HEK293 (cell line): ENCODE measurements around the gene PRX.

ENCODE experiments used
- HOXC10 ChIP-seq: sonication (generic); formaldehyde crosslinking; IDR thresholded peaks from 2 replicates; pipeline ENCODE4 v1.8.1; 2023; ENCODE audit warnings: mild to moderate bottlenecking, missing genetic modification reagents
- KLF7 ChIP-seq: fragments of 450-650 bp; formaldehyde crosslinking; IDR thresholded peaks from 2 replicates; pipeline ENCODE4 v1.5.1; 2016; ENCODE audit warnings: missing biosample characterization, missing genetic modification characterization, borderline replicate concordance
- RBAK ChIP-seq: fragments of 450-650 bp; formaldehyde crosslinking; IDR thresholded peaks from 2 replicates; pipeline ENCODE4 v1.5.1; 2016; ENCODE audit warnings: missing biosample characterization, missing genetic modification characterization
- SP3 ChIP-seq: fragments of 450-650 bp; formaldehyde crosslinking; IDR thresholded peaks from 2 replicates; pipeline ENCODE4 v1.5.1; 2016; ENCODE audit warnings: missing biosample characterization, missing genetic modification characterization
- YY1 ChIP-seq: fragments of 450-650 bp; formaldehyde crosslinking; IDR thresholded peaks from 2 replicates; pipeline ENCODE4 v1.5.1; 2018; ENCODE audit warnings: missing biosample characterization, missing genetic modification characterization
- YY2 ChIP-seq: fragments of 450-650 bp; formaldehyde crosslinking; IDR thresholded peaks from 2 replicates; pipeline ENCODE4 v1.5.1; 2016; ENCODE audit warnings: missing biosample characterization, missing genetic modification characterization
- ZNF132 ChIP-seq: fragments of 450-650 bp; formaldehyde crosslinking; IDR thresholded peaks from 2 replicates; pipeline ENCODE4 v1.5.1; 2017; ENCODE audit warnings: missing biosample characterization, missing genetic modification characterization, borderline replicate concordance
- ZNF146 ChIP-seq: fragments of 450-650 bp; formaldehyde crosslinking; IDR thresholded peaks from 2 replicates; pipeline ENCODE4 v1.5.1; 2016; ENCODE audit warnings: missing biosample characterization, missing genetic modification characterization
- ZNF248 ChIP-seq: fragments of 450-650 bp; formaldehyde crosslinking; IDR thresholded peaks from 2 replicates; pipeline ENCODE4 v1.5.1; 2017; ENCODE audit warnings: missing biosample characterization, missing genetic modification characterization
- ZNF324 ChIP-seq: fragments of 450-650 bp; formaldehyde crosslinking; IDR thresholded peaks from 2 replicates; pipeline ENCODE4 v1.5.1; 2016; ENCODE audit warnings: missing biosample characterization, missing genetic modification characterization
- ZNF501 ChIP-seq: fragments of 450-650 bp; formaldehyde crosslinking; IDR thresholded peaks from 2 replicates; pipeline ENCODE4 v1.5.1; 2016; ENCODE audit warnings: missing biosample characterization, missing genetic modification characterization
- ZNF514 ChIP-seq: fragments of 450-650 bp; formaldehyde crosslinking; IDR thresholded peaks from 2 replicates; pipeline ENCODE4 v1.5.1; 2016; ENCODE audit warnings: missing biosample characterization, missing genetic modification characterization
- ZNF544 ChIP-seq: fragments of 450-650 bp; formaldehyde crosslinking; IDR thresholded peaks from 2 replicates; pipeline ENCODE4 v1.5.0; 2017; ENCODE audit warnings: missing biosample characterization, missing genetic modification characterization
- ZNF549 ChIP-seq: fragments of 450-650 bp; IDR thresholded peaks from 2 replicates; pipeline ENCODE4 v1.5.1; 2018; ENCODE audit warnings: missing biosample characterization, missing genetic modification characterization, mild to moderate bottlenecking, inconsistent platforms, moderate library complexity
- ZNF610 ChIP-seq: fragments of 450-650 bp; formaldehyde crosslinking; IDR thresholded peaks from 2 replicates; pipeline ENCODE4 v1.5.1; 2016; ENCODE audit warnings: missing biosample characterization, missing genetic modification characterization, borderline replicate concordance
- ZNF629 ChIP-seq: fragments of 450-650 bp; formaldehyde crosslinking; IDR thresholded peaks from 2 replicates; pipeline ENCODE4 v1.5.1; 2017; ENCODE audit warnings: missing biosample characterization, missing genetic modification characterization
- ZNF677 ChIP-seq: fragments of 450-650 bp; IDR thresholded peaks from 2 replicates; pipeline ENCODE4 v1.5.0; 2018; ENCODE audit warnings: missing biosample characterization, mild to moderate bottlenecking, missing genetic modification characterization, moderate library complexity
- ZNF777 ChIP-seq: fragments of 450-650 bp; formaldehyde crosslinking; IDR thresholded peaks from 2 replicates; pipeline ENCODE4 v1.5.1; 2017; ENCODE audit warnings: missing biosample characterization, missing genetic modification characterization, borderline replicate concordance
- ZSCAN16 ChIP-seq: fragments of 450-650 bp; formaldehyde crosslinking; IDR thresholded peaks from 2 replicates; pipeline ENCODE4 v1.5.1; 2016; ENCODE audit warnings: missing biosample characterization, missing genetic modification characterization
- TF ChIP-seq, protein P1 (sequence below): fragments of 450-650 bp; formaldehyde crosslinking; IDR thresholded peaks from 2 replicates; pipeline ENCODE4 v1.5.1; 2016; ENCODE audit warnings: missing biosample characterization, missing genetic modification characterization
- TF ChIP-seq, protein P2 (sequence below): fragments of 450-650 bp; formaldehyde crosslinking; IDR thresholded peaks from 2 replicates; pipeline ENCODE4 v1.5.1; 2016; ENCODE audit warnings: missing biosample characterization, missing genetic modification characterization
- TF ChIP-seq, protein P3 (sequence below): fragments of 450-650 bp; formaldehyde crosslinking; IDR thresholded peaks from 2 replicates; pipeline ENCODE4 v1.5.1; 2017; ENCODE audit warnings: missing biosample characterization, missing genetic modification characterization
- TF ChIP-seq, protein P4 (sequence below): fragments of 450-650 bp; formaldehyde crosslinking; conservative IDR thresholded peaks from 2 replicates; pipeline ENCODE4 v1.5.1; 2016; ENCODE audit warnings: low read depth, missing biosample characterization, missing genetic modification characterization
- TF ChIP-seq, protein P5 (sequence below): fragments of 450-650 bp; formaldehyde crosslinking; IDR thresholded peaks from 2 replicates; pipeline ENCODE4 v1.5.1; 2016; ENCODE audit warnings: missing biosample characterization, missing genetic modification characterization
- TF ChIP-seq, protein P6 (sequence below): fragments of 450-650 bp; formaldehyde crosslinking; IDR thresholded peaks from 2 replicates; pipeline ENCODE4 v1.5.1; 2016; ENCODE audit warnings: missing biosample characterization, missing genetic modification characterization

The PRX gene

DNA sequence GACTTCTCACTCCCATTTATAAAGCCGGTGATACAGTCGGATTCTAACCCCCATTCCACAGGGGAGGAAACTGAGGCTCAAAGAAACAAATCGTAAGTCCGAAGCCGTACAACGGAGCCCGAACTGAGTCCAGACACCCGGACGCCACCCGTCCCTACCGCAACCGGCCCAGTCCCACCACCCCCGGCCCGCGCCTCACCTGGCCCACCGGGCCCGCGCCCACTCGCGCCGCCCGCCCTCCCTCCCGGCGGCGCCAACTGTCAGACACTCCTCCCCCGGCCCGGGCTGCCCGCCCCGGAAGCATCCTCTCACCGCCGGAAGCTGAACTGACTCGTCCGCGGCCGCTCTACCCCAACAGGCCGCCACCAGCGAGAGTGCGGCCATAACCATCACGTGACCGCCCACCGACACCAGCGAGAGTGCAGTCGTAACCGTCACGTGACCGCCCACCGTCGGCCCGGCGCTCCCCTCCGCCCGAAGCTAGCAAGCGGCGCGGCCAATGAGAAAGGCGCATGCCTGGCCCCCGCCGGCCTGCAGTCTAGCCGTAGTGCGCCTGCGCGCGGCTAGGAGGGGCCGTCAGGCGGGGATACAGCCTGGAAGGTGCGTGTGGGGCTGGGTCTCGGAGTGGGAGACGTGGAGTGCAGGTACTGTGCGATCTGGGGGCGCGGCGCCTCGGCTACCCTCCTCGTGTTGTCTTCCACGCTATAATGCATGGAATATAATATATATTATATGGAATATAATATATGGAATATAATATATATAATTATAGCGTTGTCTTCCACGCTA, 64.9 kb downstream of the PRX start, which contains the start of the genes C19orf47 and PLD3 (continued):
- no peak for TF ChIP-seq ZNF248
- TF ChIP-seq ZNF146 (tag by site-specific recombination) = peak; percentile 49
- peak; percentile 86 for TF ChIP-seq ZSCAN16
- TF ChIP-seq YY1 (tag by site-specific recombination) = peak; percentile 97; the same call in 1 of the 2 replicates
- TF ChIP-seq, protein P1, sequence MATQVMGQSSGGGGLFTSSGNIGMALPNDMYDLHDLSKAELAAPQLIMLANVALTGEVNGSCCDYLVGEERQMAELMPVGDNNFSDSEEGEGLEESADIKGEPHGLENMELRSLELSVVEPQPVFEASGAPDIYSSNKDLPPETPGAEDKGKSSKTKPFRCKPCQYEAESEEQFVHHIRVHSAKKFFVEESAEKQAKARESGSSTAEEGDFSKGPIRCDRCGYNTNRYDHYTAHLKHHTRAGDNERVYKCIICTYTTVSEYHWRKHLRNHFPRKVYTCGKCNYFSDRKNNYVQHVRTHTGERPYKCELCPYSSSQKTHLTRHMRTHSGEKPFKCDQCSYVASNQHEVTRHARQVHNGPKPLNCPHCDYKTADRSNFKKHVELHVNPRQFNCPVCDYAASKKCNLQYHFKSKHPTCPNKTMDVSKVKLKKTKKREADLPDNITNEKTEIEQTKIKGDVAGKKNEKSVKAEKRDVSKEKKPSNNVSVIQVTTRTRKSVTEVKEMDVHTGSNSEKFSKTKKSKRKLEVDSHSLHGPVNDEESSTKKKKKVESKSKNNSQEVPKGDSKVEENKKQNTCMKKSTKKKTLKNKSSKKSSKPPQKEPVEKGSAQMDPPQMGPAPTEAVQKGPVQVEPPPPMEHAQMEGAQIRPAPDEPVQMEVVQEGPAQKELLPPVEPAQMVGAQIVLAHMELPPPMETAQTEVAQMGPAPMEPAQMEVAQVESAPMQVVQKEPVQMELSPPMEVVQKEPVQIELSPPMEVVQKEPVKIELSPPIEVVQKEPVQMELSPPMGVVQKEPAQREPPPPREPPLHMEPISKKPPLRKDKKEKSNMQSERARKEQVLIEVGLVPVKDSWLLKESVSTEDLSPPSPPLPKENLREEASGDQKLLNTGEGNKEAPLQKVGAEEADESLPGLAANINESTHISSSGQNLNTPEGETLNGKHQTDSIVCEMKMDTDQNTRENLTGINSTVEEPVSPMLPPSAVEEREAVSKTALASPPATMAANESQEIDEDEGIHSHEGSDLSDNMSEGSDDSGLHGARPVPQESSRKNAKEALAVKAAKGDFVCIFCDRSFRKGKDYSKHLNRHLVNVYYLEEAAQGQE (tag by site-specific recombination) = 0 out of 2 replicates have a peak, but pooled peaks have one; percentile 26
- no peak for TF ChIP-seq HOXC10 (CRISPR knock-in tag)
- TF ChIP-seq, protein P2, sequence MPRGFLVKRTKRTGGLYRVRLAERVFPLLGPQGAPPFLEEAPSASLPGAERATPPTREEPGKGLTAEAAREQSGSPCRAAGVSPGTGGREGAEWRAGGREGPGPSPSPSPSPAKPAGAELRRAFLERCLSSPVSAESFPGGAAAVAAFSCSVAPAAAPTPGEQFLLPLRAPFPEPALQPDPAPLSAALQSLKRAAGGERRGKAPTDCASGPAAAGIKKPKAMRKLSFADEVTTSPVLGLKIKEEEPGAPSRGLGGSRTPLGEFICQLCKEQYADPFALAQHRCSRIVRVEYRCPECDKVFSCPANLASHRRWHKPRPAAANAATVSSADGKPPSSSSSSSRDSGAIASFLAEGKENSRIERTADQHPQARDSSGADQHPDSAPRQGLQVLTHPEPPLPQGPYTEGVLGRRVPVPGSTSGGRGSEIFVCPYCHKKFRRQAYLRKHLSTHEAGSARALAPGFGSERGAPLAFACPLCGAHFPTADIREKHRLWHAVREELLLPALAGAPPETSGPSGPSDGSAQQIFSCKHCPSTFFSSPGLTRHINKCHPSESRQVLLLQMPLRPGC (tag by site-specific recombination) = peak; percentile 82
- peak; percentile 74 for TF ChIP-seq RBAK
- 0 out of 2 replicates have a peak, but pooled peaks have one; percentile 95 for TF ChIP-seq ZNF324 (tag by site-specific recombination)
- TF ChIP-seq ZNF501 (tag by site-specific recombination) = peak; percentile 91
- peak; percentile 91 for TF ChIP-seq ZNF629 (tag by site-specific recombination)
- TF ChIP-seq ZNF549 = no peak
- TF ChIP-seq, protein P3, sequence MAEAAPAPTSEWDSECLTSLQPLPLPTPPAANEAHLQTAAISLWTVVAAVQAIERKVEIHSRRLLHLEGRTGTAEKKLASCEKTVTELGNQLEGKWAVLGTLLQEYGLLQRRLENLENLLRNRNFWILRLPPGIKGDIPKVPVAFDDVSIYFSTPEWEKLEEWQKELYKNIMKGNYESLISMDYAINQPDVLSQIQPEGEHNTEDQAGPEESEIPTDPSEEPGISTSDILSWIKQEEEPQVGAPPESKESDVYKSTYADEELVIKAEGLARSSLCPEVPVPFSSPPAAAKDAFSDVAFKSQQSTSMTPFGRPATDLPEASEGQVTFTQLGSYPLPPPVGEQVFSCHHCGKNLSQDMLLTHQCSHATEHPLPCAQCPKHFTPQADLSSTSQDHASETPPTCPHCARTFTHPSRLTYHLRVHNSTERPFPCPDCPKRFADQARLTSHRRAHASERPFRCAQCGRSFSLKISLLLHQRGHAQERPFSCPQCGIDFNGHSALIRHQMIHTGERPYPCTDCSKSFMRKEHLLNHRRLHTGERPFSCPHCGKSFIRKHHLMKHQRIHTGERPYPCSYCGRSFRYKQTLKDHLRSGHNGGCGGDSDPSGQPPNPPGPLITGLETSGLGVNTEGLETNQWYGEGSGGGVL (tag by site-specific recombination) = peak; percentile 60
- TF ChIP-seq ZNF514 = no peak
- TF ChIP-seq ZNF777 (tag by site-specific recombination) = no peak
- TF ChIP-seq ZNF132 (tag by site-specific recombination) = no peak
- no peak for TF ChIP-seq ZNF677 (tag by site-specific recombination)
- TF ChIP-seq, protein P4, sequence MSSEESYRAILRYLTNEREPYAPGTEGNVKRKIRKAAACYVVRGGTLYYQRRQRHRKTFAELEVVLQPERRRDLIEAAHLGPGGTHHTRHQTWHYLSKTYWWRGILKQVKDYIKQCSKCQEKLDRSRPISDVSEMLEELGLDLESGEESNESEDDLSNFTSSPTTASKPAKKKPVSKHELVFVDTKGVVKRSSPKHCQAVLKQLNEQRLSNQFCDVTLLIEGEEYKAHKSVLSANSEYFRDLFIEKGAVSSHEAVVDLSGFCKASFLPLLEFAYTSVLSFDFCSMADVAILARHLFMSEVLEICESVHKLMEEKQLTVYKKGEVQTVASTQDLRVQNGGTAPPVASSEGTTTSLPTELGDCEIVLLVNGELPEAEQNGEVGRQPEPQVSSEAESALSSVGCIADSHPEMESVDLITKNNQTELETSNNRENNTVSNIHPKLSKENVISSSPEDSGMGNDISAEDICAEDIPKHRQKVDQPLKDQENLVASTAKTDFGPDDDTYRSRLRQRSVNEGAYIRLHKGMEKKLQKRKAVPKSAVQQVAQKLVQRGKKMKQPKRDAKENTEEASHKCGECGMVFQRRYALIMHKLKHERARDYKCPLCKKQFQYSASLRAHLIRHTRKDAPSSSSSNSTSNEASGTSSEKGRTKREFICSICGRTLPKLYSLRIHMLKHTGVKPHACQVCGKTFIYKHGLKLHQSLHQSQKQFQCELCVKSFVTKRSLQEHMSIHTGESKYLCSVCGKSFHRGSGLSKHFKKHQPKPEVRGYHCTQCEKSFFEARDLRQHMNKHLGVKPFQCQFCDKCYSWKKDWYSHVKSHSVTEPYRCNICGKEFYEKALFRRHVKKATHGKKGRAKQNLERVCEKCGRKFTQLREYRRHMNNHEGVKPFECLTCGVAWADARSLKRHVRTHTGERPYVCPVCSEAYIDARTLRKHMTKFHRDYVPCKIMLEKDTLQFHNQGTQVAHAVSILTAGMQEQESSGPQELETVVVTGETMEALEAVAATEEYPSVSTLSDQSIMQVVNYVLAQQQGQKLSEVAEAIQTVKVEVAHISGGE (tag by site-specific recombination) = peak; percentile 96
- TF ChIP-seq ZNF544 (tag by site-specific recombination) = no peak
- TF ChIP-seq ZNF610 (tag by site-specific recombination) = peak; percentile 98
- TF ChIP-seq, protein P5, sequence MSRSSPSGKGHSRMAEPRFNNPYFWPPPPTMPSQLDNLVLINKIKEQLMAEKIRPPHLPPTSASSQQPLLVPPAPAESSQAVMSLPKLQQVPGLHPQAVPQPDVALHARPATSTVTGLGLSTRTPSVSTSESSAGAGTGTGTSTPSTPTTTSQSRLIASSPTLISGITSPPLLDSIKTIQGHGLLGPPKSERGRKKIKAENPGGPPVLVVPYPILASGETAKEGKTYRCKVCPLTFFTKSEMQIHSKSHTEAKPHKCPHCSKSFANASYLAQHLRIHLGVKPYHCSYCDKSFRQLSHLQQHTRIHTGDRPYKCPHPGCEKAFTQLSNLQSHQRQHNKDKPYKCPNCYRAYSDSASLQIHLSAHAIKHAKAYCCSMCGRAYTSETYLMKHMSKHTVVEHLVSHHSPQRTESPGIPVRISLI (tag by site-specific recombination) = no peak
- TF ChIP-seq KLF7 (tag by site-specific recombination) = 0 out of 2 replicates have a peak, but pooled peaks have one; percentile 11
- TF ChIP-seq YY2 (tag by site-specific recombination) = peak; percentile 100
- TF ChIP-seq SP3 (tag by site-specific recombination) = peak; percentile 99
- TF ChIP-seq, protein P6, sequence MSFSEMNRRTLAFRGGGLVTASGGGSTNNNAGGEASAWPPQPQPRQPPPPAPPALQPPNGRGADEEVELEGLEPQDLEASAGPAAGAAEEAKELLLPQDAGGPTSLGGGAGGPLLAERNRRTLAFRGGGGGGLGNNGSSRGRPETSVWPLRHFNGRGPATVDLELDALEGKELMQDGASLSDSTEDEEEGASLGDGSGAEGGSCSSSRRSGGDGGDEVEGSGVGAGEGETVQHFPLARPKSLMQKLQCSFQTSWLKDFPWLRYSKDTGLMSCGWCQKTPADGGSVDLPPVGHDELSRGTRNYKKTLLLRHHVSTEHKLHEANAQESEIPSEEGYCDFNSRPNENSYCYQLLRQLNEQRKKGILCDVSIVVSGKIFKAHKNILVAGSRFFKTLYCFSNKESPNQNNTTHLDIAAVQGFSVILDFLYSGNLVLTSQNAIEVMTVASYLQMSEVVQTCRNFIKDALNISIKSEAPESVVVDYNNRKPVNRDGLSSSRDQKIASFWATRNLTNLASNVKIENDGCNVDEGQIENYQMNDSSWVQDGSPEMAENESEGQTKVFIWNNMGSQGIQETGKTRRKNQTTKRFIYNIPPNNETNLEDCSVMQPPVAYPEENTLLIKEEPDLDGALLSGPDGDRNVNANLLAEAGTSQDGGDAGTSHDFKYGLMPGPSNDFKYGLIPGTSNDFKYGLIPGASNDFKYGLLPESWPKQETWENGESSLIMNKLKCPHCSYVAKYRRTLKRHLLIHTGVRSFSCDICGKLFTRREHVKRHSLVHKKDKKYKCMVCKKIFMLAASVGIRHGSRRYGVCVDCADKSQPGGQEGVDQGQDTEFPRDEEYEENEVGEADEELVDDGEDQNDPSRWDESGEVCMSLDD (tag by site-specific recombination) = peak; percentile 74; the same call in 1 of the 2 replicates
